Thyroid gland (tissue), 4 donors: ENCODE data around the gene PDCD11. TPM values are rescaled to one million over a fixed set of nuclear protein-coding genes. Genes with fewer than 3 reads are reported as not detected.
A peak's percentile ranks its signal among the peaks of the same experiment; 100 is the strongest.

ENCODE experiments used
- DNase-seq, 2 donors: peaks; one replicate each; pipeline ENCODE4 v3.0.0-alpha.2; 2019
- H3K27ac ChIP-seq, 3 donors: fragments of 200-600 bp; sonication (generic); 1 replicate in 2 of 3; 2 replicates in 1 of 3; pipeline ENCODE4 v1.5.1; 2016 to 2019; ENCODE audit warnings: mild to moderate bottlenecking in 1 of 3, moderate library complexity in 1 of 3
- H3K27me3 ChIP-seq: fragments of 200-600 bp; sonication (generic); one replicate; pipeline ENCODE4 v1.5.1; 2019
- H3K36me3 ChIP-seq, 2 donors: fragments of 200-600 bp; sonication (generic); one replicate each; pipeline ENCODE4 v1.5.1; 2016 to 2019
- H3K4me1 ChIP-seq, 2 donors: fragments of 200-600 bp; sonication (generic); one replicate each; pipeline ENCODE4 v1.5.1; 2017 to 2019
- H3K4me3 ChIP-seq, 3 donors: fragments of 200-600 bp; sonication (generic); replicated peaks in 1 of 3; 1 replicate in 2 of 3; 2 replicates in 1 of 3; pipeline ENCODE4 v1.5.1; 2016; ENCODE audit warnings: mild to moderate bottlenecking in 1 of 3
- H3K9me3 ChIP-seq: fragments of 200-600 bp; sonication (generic); one replicate; pipeline ENCODE4 v1.5.1; 2017
- CTCF ChIP-seq, 6 experiments: fragments of 200-600 bp in 3 of 6; fragments of 450-650 bp in 3 of 6; sonication (generic) in 3 of 6; IDR thresholded peaks; one replicate each; pipeline ENCODE4 v1.5.1; 2016 to 2019; ENCODE audit warnings: antibody characterized with exemption in 6 of 6, mild to moderate bottlenecking in 2 of 6, inconsistent platforms in 1 of 6, moderate library complexity in 1 of 6
- POLR2A ChIP-seq, 2 donors: fragments of 450-650 bp; IDR thresholded peaks; one replicate each; pipeline ENCODE4 v1.6.1; 2017; ENCODE audit warnings: antibody characterized with exemption in 2 of 2, mild to moderate bottlenecking in 2 of 2, moderate library complexity in 1 of 2
- WGBS, 2 donors: methylation state at CpG; one replicate each; pipeline ENCODE4 v1.1.5; 2017; 5-methylcytosine and 5-hydroxymethylcytosine counted together
- intact Hi-C: fragments of 100-400 bp; cut with DNase I; formaldehyde crosslinking; loops from one replicate; pipeline ENCODE4 v1.15.1; 2023
- total RNA-seq, 4 donors: library from RNA; depleted of rRNA; stranded (reverse); fragments of >200 nt; gene quantifications; one replicate each; pipeline ENCODE4 v1.2.3, GENCODE V29; 2016

Gene PDCD11
- total RNA-seq, 4 donors from 2014 or later, result 15.6 to 20.9 (median 19.0) TPM

GRCh38 chr10:103452506-103453230 is 56.2 kb downstream of the PDCD11 start:
- Histone ChIP-seq H3K4me1 (peaks cover 5 to 21% of the 10 kb centered on the region in 2 donors), H3K27ac (peak overlapping the region; percentile 18 to 81 (median 64)), H3K27me3 (no peaks in the 10 kb centered on the region), H3K36me3 (peaks cover 6 to 9% of the 10 kb centered on the region in 2 donors), H3K9me3 (no peaks in the 10 kb centered on the region), H3K4me3 (peak overlapping the region in 2 of 3 donors; percentile 57 to 66)
- no peak for TF ChIP-seq POLR2A (IDR thresholded peaks at IDR 0.05)
- no peak for TF ChIP-seq CTCF (IDR thresholded peaks at IDR 0.05)
- DNase-seq, result no peak
- 33 to 42% methylated on average over 18 to 25 of the region's 27 CpGs for WGBS, 2 donors
- intact Hi-C loops, result no loop called here

GRCh38 chr10:103454026-103454425 is 57.6 kb downstream of the PDCD11 start:
- no peak for DNase-seq
- H3K9me3 ChIP-seq, result no peaks in the 10 kb centered on the region
- H3K4me3 ChIP-seq, result no peak overlapping the region
- no peak overlapping the region for H3K27ac ChIP-seq
- H3K4me1 ChIP-seq, result peaks cover 5 to 17% of the 10 kb centered on the region in 2 donors
- 90 to 92% methylated on average over 4 of the region's 4 CpGs for WGBS, 2 donors
- no peaks in the 10 kb centered on the region for H3K27me3 ChIP-seq
- TF ChIP-seq POLR2A (IDR thresholded peaks at IDR 0.05) (no peak), CTCF (IDR thresholded peaks at IDR 0.05) (no peak)
- intact Hi-C loops, result no loop called here
- peaks cover 2 to 4% of the 10 kb centered on the region in 2 donors for H3K36me3 ChIP-seq

- H3K4me1 ChIP-seq, result peaks cover 5 to 11% of the 10 kb centered on the region in 2 donors
- H3K4me3 ChIP-seq, result no peak overlapping the region
- no peaks in the 10 kb centered on the region for H3K9me3 ChIP-seq
- intact Hi-C loops, result no loop called here
- no peak overlapping the region for H3K27ac ChIP-seq
- WGBS, 2 donors, result 56 to 76% methylated on average over 15 to 18 of the region's 25 CpGs
- no peaks in the 10 kb centered on the region for H3K27me3 ChIP-seq
- TF ChIP-seq POLR2A (IDR thresholded peaks at IDR 0.05), result no peak
- no peak for TF ChIP-seq CTCF (IDR thresholded peaks at IDR 0.05)
- DNase-seq, result peak in 1 of 2 donors; percentile 47
- no peaks in the 10 kb centered on the region for H3K36me3 ChIP-seq
Measured at GRCh38 chr10:103455235-103455634, 58.8 kb downstream of the PDCD11 start.

GRCh38 chr10:103456074-103456660 is 59.7 kb downstream of the PDCD11 start:
- TF ChIP-seq CTCF (IDR thresholded peaks at IDR 0.05), result no peak
- TF ChIP-seq POLR2A (IDR thresholded peaks at IDR 0.05), result no peak
- peaks cover 5 to 11% of the 10 kb centered on the region in 2 donors for H3K4me1 ChIP-seq
- H3K9me3 ChIP-seq, result no peaks in the 10 kb centered on the region
- H3K4me3 ChIP-seq, result no peak overlapping the region
- 89 to 93% methylated on average over 9 of the region's 9 CpGs for WGBS, 2 donors
- H3K36me3 ChIP-seq, result no peaks in the 10 kb centered on the region
- intact Hi-C loops, result no loop called here
- no peak overlapping the region for H3K27ac ChIP-seq
- H3K27me3 ChIP-seq, result no peaks in the 10 kb centered on the region
- DNase-seq, result no peak

- Histone ChIP-seq H3K36me3 (no peaks in the 10 kb centered on the region), H3K4me3 (no peak overlapping the region), H3K4me1 (peaks cover 4 to 7% of the 10 kb centered on the region in 2 donors), H3K27me3 (no peaks in the 10 kb centered on the region), H3K9me3 (no peaks in the 10 kb centered on the region), H3K27ac (no peak overlapping the region)
- intact Hi-C loops, result no loop called here
- no peak for DNase-seq
- TF ChIP-seq CTCF (IDR thresholded peaks at IDR 0.05), result no peak
- no peak for TF ChIP-seq POLR2A (IDR thresholded peaks at IDR 0.05)
- 73 to 77% methylated on average over 7 of the region's 8 CpGs for WGBS, 2 donors
Measured at GRCh38 chr10:103457176-103457712, 60.8 kb downstream of the PDCD11 start.
